NCI-H2171 (cell line): ENCODE measurements around the gene TOR1AIP1.

ENCODE experiments used
- DNase-seq: peaks from one replicate; lab custom pipeline; 2025; lab: John Stamatoyannopoulos, UW

Gene TOR1AIP1

DNA sequence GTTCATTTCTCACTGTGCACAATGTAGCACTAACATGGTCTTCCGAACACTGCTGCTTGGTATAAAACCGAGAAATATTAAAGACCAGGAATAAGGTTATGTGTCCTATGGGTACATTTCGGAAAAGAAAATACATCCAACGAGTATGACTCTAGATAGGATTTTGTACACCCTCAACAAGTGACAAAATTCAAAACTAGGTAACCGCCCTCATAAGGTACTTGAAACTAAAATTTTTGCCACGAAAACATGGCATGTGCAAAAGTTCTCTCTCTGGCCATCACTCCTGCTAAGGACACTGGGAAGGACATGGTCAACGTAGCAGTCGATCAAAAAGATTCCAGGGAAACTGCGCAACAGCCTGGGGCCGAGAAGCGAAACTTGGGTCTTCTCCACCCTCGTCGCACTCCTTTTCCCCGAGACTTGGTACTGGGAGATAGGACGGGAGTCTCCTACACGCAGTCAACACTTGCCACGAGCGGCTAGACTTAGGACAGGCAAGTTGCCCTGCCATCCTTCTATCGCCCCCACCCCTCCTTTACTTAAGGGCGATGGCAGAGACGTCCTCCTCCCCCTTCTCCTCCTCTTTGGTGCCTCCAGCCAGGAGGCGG lies 338 bp upstream of the TOR1AIP1 start:
- no peak for DNase-seq

GRCh38 chr1:179883040-179883744 lies 1.1 kb downstream of the TOR1AIP1 start:
- peak; percentile 13 for DNase-seq

GRCh38 chr1:179883745-179884138 lies 1.7 kb downstream of the TOR1AIP1 start:
- DNase-seq = no peak

DNA sequence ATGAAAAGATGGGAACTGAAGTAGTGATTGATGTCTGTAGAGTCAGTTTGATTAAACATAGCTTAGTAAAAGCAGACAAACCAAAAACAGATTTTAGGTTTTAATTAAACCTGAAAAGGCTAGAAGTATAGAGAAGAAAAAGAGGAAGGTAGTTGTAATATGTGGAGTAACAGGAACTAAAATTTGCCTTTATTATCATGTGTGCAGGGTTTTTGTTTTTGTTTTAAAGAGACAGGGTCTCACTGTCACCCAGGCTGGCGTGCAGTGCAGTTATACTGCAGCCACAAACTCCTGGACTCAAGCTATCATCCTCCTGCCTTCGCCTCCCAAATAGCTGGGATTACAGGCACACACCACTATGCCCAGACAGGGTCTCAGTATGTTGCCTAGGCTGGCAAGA lies 6.0 kb downstream of the TOR1AIP1 start:
- DNase-seq = no peak

DNA sequence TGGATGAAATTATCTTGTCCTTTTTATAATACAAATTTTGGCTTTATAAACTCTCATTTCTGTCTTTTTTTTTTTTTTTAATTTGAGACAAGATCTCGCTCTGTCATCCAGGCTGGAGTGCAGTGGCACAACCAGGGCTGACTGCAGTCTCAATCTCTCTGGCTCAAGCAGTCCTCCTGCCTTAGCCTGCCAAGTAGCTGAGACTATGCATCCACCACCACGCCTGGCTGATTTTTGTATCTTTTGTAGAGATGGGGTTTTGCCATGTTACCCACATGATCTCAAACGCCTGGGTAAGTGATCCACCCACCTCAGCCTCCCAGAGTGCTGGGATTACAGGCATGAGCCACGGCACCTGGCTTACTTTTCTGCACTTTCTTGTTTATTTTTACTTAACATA lies 7.5 kb downstream of the TOR1AIP1 start:
- DNase-seq = no peak

GRCh38 chr1:179910934-179911333 lies 28.8 kb downstream of the TOR1AIP1 start:
- no peak for DNase-seq

- no peak for DNase-seq
Observed at GRCh38 chr1:179911812-179912211, 29.7 kb downstream of the TOR1AIP1 start.

- DNase-seq = no peak
Observed at GRCh38 chr1:179917601-179918429, 35.7 kb downstream of the TOR1AIP1 start.

- DNase-seq = no peak
Observed at GRCh38 chr1:179921472-179921871, 39.4 kb downstream of the TOR1AIP1 start.

DNA sequence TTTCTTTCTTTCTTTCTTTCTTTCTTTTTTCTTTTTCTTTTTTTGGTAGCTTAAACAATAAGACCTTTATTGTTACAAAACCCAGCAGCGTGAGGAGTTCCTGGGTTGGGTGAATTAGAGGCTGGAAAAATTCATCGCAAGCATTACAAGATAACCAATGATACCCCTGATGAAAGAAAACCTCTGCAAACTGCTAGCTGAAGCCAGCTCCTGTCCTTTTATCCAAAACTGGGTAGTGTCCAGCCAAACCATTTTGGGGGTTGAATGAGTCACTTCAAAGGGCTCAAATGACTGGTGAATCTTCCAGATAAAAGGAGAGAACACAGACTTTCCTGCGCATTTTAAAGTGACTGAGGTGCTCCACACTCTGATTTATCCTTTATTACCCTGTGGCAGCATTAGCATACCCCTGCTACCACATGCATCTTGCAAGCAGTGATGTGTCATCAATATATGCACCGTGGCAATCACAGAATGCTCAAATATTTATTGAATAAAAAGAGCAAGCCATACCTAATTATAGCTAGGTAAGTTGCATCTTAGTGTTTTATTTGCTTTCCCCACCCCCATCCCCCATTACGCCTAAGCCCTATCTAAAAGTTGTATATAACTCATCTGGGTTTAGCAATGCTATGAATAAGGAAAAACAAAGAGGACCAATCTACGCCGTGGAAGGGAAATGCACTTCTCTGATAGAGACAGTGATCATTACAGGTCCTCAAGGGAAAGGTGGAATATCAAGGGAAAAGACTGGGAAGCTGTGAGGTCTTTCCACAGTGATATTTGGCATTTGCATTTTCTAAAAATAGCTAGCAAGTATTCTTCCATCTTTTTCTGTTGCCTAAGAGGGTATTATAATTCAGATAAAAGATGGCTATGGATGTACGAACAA lies 40.1 kb downstream of the TOR1AIP1 start:
- no peak for DNase-seq

GRCh38 chr1:179923029-179923428 lies 40.9 kb downstream of the TOR1AIP1 start:
- no peak for DNase-seq

- DNase-seq = no peak
Observed at GRCh38 chr1:179924268-179924667, 42.2 kb downstream of the TOR1AIP1 start.

- no peak for DNase-seq
Observed at GRCh38 chr1:179925302-179925701, 43.2 kb downstream of the TOR1AIP1 start.

DNA sequence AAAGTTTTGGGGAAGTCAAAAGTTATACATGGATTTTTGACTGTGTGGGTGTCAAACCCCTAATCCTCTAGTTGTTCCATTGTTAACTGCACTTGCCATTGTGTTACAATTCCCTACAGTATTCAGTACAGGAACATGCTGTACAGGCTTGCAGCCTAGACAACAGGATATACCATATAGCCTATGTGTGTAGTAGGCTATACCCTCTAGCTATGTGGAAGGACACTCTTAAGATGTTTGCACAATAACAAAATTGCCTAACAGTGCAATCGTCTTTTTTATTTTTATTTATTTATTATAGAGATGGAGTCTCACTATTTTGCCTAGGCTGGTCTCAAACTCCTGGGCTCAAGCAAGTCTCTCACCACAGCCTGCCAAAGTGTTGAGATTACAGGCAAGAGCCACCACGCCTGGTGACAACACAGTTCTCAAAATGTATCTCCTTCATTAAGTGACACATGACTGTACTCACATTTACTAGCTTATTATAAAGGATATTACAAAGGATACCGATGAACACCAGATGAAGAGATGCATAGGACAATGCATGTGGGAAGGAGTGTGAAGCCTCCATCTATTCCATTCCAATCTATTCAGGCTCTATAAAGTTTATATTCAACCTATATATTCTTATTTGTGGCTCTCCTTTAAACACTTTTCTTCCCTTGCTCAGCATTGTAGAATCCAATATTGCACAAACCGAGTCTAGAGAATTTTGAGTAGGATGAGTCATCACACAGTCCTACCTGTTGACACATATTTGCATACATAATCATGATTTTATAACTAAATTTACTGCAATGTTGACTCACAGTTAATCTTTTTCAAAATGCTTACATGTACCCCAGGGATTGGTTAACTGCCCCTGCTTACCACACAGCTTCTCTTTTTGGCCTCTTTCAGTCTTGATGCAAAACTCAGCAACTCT lies 44.1 kb downstream of the TOR1AIP1 start:
- no peak for DNase-seq

GRCh38 chr1:179926850-179927205 lies 44.7 kb downstream of the TOR1AIP1 start:
- no peak for DNase-seq

GRCh38 chr1:179929955-179930798 lies 48.1 kb downstream of the TOR1AIP1 start:
- DNase-seq = no peak

DNA sequence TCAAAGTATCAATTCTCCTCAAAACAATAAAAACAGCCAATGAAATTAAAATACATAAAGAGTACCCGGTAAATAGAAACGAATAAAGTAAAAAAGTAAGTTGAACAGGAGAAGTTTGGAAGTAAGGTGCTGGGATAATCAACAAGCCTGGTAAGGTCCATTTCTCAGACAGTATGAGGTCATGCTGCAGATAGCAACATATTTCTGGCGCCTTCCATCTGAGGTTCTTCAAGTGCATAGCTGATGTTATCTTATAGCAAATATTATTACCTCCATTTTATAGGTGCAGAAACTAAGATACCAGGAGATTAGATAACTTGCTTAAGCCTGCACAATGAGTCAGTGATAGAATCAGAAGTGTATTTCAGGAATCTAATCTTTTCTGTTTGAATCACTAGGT lies 48.8 kb downstream of the TOR1AIP1 start:
- no peak for DNase-seq

DNA sequence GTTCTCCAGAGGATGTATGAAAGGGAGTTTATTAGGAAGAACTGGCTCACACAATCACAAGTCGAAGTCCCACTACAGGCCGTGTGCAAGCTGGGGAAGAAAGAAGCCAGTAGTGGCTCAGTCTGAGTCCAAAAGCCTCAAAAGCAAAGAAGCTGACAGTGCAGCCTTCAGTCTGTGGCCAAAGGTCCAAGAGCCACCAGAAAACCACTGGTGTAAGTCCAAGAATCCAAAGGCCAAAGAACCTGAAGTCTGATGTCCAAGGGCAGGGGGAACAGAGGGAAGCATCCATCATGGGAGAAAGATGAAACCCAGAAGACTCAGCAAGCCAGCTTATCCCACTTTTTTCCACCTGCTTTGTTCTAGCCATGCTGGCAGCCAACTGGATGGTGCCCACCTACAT lies 51.1 kb downstream of the TOR1AIP1 start:
- DNase-seq = no peak

- no peak for DNase-seq
Observed at GRCh38 chr1:179935909-179936496, 53.9 kb downstream of the TOR1AIP1 start.
